Measurements from ENCODE around the gene TMPRSS13.
A peak's percentile ranks its signal among the peaks of the same experiment; 100 is the strongest.
"Not testable (repeated sequence)": the region's sequence is repeated elsewhere in the genome, so short reads cannot be mapped to it uniquely, and the experiment has no call there.

Gene TMPRSS13

DNA sequence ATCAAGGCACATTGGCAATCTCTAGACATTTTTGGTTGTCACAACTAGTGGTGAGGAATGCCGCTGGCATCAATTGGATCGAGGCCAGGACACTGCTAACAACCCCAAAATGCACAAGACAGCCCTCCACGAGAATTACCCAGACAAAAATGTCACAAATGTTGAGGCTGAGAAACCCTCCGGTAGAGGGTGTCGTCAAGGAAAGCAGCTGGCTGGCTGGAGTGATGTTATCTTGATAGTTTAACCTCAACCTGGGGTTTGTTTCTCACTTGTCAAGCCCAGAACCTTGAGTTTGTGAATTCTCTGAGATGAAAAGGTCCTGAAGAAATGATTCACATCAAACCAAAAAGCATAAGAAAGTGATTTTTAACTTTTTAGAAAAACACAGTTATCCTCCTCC lies 21.1 kb upstream of the TMPRSS13 start:
- no peak for DNase-seq

DNA sequence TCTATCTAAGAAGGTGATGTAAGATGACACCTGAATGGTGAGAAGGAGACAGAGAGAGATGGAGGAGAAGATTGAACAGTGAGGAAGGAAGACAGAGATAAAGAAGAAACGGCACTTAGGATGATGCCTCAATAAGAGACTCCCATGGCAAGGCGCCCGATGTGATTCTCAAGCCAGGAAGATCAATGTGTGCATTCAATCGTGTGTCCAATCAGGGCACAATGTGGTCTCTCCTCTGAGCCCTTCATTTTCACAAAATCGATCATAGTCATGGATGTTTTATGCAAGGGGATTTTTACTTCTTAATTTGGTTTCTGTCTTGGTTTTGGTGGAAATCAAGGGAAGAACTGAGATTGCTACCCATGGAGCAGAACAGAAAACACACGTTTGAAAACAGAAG lies 19.9 kb upstream of the TMPRSS13 start:
- DNase-seq: no peak

DNA sequence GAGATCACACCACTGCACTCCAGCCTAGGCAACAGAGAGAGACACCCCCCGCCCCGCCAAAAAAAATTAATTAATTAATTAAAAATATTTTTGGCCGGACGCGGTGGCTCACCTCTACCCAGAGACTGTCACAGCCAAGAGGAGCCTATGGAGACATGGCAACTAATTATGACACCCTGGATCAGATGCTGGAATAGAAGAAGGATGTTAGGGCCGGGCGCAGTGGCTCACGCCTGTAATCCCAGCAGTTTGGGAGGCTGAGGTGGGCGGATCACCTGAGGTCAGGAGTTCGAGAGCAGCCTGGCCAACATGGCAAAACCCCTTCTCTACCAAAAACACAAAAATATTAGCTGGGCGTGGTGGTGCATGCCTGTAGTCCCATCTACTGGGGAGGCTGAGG lies 19.3 kb upstream of the TMPRSS13 start:
- DNase-seq: not testable (repeated sequence)

DNA sequence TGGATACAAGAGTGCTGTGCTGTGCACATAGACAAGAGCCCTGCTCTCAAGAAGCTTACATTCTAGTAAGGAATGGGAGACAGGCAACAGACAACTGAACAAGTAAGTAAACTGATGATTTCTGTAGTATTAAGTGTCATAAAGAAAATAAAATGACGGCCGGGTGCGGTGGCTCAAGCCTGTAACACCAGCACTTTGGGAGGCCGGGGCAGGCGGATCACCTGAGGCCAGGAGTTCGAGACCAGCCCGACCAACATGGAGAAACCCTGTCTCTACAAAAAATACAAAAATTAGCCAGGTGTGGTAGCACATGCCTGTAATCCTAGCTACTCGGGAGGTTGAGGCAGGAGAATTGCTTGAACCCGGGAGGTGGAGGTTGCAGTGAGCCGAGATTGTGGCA lies 18.5 kb upstream of the TMPRSS13 start:
- DNase-seq: not testable (repeated sequence)

DNA sequence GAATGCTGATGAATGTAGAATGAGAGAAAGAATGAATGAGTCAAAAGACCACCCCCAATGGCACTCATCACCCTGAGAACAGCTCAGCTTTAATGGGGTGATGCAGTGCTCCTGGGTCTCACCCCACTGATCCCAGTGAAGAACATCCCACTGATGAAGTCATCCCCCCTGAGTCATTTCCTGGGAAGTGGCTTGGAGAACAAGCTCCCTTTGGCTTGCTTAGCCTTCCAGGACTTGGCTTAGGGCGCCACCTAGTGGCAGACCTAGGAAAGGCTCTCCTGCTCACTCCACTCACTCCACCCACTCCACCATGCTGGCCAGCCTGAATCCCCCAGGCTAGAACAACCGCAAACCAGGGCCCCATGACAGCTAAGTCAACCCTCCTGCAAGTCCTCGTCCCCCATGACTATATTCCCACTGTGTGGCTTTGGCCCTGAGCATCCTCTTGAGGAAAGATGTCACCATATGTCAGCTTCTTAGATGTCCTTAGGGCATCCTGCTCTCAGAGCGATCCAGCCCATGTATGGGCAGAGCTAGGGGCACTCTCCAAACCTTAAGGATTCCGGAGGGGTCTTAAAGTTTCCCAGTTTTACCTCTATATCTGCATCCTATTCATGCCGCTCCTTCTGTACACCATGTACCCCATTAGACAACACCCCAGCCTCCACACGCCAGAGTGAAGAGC lies 17.8 kb upstream of the TMPRSS13 start:
- peak; percentile 90 for DNase-seq

DNA sequence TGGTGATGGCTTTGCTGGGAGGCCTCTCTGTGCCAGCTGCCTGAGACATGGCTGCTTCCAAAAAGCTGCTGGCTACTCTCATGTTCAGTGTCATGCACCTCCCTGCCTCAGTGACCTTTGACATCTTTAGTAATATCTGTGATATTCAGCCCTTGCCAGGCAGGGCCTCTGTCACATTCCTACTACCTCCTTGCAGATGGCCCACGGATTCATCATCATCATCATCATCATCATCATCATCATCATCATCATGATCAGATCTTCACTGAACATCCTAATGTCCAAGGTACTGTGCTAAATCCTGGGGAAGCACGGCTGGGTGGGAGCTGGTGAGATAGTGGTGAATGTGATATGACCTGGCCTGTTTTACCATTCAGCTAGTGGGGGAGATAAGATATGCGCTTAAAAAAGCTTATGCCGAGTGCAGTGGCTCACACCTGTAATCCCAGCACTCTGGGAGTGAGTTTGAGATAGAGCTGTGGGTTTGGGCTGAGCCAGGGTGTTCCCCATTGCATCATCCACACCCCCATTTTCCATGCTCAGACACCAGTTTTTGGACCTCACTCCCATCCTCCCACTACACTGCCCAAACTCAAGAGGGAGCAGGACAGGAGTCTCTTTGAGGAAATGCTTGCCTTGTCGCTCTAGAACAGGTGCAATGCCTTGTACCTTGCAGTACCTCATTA lies 17.1 kb upstream of the TMPRSS13 start:
- DNase-seq: no peak

DNA sequence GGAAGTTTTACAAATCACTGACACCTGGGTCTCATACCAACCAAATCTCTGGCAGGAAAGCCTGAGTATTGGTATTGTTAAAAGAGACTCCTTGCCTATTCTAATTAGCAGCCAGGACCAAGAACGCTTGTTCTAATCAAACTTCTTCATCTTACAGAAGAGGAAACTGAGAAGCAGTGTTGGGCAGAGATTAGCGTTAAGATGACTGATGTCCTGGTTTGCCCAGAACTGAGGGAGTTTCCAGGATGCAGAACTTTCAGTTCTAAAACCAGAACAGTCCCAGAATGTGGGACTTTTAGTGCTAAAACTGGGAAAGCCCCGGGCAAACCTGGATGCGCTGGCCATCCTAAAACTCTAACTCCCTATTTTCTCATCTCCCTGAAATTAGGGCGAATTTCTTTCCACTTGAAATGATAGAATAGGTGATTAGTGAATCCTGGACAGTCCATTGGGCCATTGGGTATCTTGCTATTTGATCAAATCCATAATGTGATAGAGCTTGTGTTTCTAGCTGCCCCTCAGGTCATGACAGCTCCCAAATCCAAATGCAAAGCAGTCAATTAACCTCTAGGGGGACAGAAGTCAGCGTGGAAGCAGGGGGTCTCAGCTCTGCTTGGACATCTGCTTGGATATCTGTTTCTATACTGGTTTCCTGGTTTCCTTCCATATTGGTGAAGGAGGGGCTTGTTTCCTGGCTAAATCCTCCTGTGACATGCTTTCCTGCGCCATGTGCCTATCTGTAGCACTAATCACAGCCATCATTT lies 16.0 kb upstream of the TMPRSS13 start:
- no peak for DNase-seq

DNA sequence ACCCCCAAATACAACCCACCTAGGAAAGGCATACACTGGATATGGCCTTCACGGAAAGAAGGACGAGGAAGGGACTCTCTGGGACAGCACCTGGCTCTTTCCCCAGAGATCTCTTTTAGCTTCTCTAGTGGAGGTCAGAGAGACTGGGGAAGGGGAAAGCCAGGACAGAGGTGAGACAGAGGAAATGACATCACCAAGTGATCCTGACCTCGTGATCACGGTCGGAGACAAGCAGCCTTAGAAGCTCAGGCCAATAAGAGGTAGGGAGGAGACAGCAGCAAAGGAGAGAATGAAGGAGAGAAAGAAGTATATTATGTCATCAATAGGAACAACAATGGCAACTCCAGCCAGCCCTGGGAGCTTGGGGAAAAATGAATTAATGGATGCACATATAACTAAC lies 15.4 kb upstream of the TMPRSS13 start:
- no peak for DNase-seq

DNA sequence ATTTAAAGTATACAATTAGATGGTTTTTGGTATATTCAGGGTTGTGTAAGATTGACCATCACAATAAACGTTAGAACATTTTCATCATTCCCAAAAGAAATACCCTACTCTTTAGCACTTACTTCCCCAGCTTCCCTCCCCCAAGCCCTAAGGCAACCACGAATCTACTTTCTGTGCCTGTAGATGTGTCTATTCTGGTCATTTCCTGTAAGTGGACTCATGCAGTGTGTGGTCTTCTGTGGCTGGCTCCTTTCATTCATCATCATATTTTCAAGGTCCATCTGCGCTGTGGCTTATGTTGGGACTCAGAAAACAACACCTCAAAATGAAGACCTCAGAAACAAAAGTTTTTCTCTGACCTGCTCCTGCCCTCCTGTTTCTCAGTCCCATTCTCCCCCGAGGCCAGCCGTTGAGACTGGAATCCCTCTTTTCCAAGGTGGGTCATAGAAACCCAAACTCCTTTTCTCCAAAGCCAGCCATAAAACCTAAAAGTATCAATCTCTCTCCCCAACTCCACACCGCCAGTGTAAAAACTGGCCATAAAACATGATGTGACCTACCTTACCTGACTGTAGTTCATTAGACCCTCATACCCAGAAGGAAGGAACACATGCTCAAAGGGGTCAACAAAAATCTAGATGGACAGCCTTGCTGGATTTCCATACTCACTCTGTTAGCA lies 12.9 kb upstream of the TMPRSS13 start:
- DNase-seq: no peak

DNA sequence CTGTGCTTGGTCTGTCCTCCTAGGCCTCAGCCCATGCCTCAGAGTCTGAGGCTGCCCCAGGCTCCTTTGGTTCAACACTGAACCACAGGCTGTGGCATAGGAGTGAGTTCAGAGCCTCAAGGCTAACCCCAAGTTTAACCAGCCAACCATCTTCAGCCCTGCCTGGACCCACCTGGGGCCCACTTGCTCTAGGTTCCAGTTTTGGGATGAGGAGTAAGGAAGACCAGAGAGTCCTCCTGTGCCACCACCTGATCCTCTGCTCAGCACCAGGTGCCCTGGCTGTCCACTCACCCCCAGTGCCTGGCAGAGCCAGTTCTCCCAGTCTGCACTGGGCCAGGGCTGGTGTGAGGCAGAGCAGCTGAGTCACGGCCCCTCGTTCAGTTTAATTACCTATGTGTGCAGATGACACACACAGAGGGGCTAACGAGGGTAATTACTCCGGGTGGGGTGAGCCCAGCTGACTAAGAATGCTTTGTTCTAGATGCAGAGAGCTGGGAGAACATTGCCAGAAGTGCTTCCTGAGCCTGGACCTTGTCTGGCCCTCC lies 12.0 kb upstream of the TMPRSS13 start:
- DNase-seq: peak; percentile 80

DNA sequence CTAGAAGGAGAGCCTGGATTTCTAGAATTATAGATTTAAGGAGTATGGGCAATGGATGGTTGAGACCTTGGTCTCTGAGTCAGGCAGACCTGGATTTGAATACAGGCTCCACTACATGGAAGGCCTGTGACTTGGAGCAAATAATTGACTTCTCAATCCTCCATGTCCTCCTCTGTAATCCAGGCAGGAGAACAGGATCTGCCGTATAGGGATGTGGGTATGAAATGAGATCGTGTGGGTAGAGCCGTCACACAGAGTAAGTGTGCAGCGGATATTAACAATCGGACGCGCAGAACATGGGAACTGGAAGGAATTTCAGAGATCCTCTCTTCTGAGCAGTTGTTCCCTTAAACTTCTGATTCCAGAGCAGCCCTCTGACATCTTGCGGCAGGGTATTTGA lies 11.5 kb upstream of the TMPRSS13 start:
- no peak for DNase-seq

DNA sequence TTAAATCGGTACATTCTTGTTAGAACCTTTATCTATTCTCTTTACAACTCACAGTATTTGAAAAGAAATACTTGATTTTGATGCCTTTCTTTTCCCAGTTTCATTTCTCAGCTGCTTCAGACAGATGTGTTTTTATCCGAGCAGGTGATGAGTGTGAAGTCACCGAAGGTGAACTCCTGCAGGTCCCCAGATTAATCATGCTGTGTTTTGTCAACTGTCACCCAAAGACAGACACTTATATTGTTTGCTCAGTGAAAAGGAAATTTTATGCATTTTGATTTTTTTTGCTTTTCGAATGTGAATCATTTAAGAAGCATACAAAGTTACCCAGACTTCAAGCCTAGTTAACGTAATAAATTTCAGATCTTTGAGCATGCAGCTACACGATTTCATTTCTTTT lies 7.8 kb upstream of the TMPRSS13 start:
- DNase-seq: peak; percentile 46

DNA sequence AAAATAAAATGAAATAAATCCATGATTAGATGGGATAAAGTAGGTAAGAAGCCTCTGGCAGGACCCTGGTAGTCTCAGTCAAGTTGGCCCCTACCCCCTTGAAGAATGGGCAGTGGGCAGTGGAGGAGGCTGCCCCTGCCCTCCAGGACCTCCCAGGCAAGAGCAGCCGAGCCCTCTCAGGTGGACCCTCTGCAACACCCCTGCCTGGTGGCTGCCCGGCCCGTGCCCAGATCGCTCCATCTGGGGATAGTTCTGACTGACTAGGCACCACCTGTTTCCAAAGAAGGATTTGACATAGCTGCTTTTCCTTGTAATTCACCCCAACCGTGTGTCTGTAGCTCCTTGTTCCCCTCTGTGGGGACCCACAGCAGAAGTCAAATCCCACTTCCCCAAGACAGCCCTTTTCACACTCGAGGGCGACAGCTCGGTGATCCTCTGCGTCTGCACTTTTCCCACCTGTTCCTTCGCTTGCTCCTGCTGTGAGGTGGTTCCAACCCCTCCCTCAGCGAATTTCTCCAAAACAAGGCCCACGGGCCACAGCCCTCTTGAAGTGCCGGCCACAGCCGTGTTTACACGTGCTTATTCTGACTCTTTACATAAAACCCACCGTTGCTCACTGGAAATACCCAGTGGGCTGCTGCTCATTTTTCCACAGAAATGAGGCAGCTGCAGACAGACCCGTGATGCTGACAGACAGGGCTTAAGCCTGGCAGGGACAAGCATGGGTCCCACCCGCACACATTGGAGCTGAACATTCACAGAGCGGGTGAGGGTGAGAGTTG lies 5.5 kb upstream of the TMPRSS13 start:
- DNase-seq: no peak

DNA sequence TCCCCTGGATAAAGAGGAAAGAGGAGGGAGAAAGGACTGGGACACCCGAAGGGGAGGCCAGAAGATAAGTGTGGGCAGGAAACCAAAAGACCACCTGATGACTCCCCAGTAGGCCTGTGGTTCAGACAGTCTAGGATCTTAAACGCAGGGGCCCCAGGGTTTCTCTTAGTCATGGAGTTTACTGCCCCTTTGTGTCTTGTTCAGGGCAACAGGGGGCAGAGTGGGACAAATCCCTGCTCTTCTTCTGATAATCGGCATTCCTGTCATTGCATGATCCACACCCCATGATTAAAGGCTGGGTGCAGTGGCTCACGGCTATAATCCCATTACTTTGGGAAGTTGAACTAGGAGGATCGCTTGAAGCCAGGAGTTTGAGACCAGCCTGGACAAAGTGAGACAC lies 4.7 kb upstream of the TMPRSS13 start:
- DNase-seq: no peak

DNA sequence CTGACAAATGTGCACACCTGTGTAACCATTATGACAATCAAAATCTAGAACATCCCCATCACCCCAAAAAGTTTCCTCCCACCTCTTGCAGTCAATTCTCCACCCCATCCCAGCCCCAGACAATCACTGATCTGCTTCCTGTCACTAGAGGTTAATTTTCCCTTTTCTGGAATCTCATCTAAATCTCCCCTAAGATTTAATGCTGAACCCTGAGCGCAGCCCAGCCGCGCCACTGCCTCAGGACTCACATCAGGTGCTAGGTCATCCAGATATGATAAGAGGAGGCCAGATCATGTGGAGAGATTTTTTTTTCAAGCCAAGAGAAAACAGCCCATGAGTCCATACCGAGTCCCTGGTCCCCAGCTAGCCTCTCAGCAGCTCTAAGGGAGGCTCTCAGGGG lies 4.3 kb upstream of the TMPRSS13 start:
- no peak for DNase-seq

DNA sequence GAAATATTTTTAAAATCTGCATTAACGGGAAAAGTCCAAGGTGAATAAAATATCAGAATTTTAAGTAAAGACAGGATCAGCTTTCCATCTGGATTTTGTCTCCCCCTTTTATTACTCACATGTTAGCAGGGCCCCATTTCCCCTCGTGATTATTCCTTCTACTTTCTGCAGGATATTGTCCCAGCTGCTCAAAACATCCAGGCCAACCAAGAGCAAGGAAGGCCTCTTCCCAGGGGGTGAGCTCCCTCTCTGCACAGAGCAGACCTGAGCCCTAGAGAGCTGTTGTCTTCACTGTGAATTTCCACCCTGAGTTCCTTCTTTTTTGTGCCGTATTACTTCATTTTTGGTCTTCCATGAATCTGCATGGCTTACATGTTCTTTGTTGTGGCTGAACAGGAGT lies 3.7 kb upstream of the TMPRSS13 start:
- no peak for DNase-seq

DNA sequence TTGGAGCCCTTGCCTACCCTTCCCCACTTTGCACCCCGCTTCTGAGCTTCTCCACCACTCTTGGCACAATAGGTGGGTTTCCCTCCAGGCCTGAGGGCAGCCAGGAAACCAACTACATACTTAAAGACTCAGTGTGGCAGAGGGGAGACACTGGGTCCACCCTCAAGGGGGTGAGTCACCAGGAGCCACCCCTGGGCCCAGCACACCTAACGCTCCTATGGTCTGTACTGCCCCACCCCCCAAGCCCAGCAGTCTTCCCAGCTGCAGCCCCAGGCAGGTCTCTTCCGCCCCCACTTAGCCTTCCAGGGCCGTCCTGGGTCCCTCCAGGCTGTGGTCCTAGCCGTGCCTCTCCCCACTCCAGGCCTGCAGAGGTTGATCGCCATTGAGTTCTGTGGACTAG lies 3.2 kb upstream of the TMPRSS13 start:
- DNase-seq: no peak

DNA sequence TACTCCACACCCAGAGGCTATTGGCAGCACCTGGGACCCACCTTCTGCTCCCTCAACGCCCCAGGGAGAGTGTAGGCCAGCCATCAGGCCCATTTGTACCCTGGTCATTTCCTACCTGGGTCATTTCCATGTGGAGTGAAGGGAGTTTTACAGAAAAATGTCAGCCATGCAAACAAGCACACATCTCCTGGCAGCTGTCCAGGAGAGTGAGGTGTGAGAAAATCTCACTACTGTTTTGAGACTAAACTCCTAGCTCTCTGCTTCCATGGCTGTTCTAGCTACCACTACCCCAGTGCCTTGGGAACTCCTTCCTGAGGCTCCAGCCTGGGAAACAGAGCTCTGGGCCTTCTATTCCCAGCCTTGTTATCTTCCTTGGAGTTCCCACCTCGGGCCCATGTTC lies 2.8 kb upstream of the TMPRSS13 start:
- no peak for DNase-seq

DNA sequence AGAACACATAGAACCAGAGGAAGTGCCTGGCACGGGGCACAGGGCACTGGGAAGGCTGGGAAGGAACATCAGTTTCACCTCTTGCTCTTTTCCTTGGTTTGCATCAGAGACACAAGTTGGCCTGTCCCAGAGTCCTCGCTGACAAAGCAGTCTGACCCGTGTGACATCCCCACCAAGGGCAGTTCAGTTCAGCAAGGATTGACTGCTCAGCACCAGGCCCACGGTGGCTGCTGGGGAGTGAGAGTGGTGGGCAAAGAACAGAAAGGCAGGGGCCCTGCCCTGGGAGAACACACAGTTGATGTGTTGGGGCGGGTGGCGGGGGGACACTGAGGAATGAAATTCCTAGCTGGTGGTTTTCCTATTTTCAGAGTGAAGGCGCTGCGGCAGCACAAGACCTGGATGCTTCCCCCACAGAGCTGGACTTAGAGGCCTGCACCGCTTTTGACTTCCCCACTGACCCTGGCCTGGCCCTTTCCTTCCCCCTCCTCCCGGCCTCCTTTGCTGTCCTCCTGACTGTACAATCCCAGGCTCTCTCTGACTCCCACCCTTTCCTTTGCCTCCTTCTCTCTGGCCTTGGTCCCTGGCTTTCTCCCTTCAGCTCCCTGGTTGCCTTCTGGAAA lies 2.2 kb upstream of the TMPRSS13 start:
- no peak for DNase-seq

DNA sequence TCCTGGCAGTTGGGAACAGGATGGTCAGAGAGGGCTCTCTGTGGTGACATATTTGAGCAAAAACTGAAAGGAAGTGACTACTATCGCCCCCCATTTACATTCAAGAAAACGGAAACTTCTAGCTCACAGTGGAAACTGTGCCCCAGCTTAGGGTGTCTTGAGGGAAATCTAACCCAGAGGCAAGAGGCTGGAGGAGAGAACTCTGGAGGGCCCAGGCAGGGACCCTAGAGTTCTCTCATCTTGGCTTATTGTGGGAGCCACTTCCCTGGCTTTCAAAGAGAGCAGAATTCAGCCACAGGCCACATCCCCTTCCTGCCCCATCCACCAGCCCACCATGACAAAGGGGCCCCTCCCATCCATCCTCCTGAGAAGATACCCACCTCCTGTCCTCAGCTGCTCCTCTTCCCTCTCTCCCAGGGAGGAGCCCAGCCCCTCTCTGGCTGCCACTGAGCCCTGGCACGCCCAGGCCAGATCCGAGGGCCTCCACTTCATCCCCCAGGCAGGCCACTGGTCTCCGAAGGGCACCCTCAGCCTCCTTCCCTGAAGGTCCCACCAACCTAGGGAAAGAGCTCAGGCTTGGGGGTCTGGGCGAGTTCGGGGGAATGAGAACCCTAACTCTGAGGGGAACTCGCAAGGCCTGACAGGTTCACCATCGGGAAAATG lies 1.6 kb upstream of the TMPRSS13 start:
- DNase-seq: no peak

DNA sequence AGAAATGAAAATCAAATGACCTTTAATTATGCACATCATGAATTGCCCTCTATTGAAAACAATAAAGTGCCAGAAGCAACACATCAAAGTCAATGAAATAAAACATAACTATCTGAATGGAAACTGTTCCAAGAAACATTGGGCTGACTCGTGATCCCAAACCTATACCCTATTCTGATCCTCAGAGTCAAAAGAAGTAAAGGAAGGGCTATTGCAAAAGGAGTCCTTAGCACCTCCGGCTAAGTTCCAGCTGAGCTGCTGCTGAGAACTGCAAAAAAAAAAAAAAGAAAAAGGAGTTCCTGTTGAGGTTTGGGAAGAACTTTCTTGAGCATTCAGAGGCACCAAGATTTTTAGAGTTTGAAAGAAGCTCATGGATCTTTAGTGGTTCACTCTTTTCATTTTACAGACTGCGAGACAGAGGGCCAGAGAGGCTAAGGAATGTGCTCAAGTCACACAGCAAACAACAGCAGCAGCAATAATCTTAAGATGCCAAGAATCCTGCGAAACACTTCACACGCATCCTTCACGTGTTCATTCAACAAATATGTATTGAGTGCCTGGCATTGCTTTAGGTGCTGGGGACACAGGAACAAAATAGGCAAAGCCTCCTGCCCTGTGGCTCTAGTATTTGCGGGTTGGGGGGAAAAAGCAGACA lies 841 bp upstream of the TMPRSS13 start:
- DNase-seq: no peak

Measured in NCI-H774 (cell line).